WTC11 (cell line): Measurements from ENCODE around the gene ZNF217. TPM values are rescaled to one million over a fixed set of nuclear protein-coding genes. Genes with fewer than 3 reads are reported as not detected.
"Not testable (repeated sequence)": the region's sequence is repeated elsewhere in the genome, so short reads cannot be mapped to it uniquely, and the experiment has no call there.

Experiments
- ATAC-seq: fragments of 200-7000 bp; cut with Tn5 transposase; 2 replicates; pipeline ENCODE4 v1.10.0; 2021; ENCODE audit warnings: mild to moderate bottlenecking, moderate library complexity
- CTCF ChIA-PET: fragments of 300-600 bp; sonication (Branson Sonifier 250); formaldehyde crosslinking; loops from one replicate; lab custom pipeline; 2021; ENCODE audit warnings: antibody characterized with exemption; lab: Charles Lee
- POLR2A ChIA-PET: fragments of 350-600 bp; sonication (Branson Sonifier 250); formaldehyde crosslinking; loops from one replicate; lab custom pipeline; 2021; ENCODE audit warnings: antibody characterized with exemption; lab: Charles Lee
- DNase-seq: peaks from one replicate; pipeline ENCODE4 v3.0.0; 2021; ENCODE audit warnings: low spot score
- H3K27ac Mint-ChIP-seq: 2 replicates; pipeline ENCODE4 v1.8.0; 2021; ENCODE audit warnings: mixed read lengths
- H3K27me3 Mint-ChIP-seq: 2 replicates; pipeline ENCODE4 v1.8.0; 2021; ENCODE audit warnings: low read depth, mild to moderate bottlenecking, moderate library complexity, mixed read lengths
- H3K36me3 Mint-ChIP-seq: 2 replicates; pipeline ENCODE4 v1.8.0; 2021; ENCODE audit warnings: mixed read lengths
- H3K4me1 Mint-ChIP-seq: 2 replicates; pipeline ENCODE4 v1.8.0; 2022; ENCODE audit warnings: mixed read lengths
- H3K4me3 Mint-ChIP-seq: 2 replicates; pipeline ENCODE4 v1.8.0; 2021; ENCODE audit warnings: mild to moderate bottlenecking, moderate library complexity, mixed read lengths
- H3K9me3 Mint-ChIP-seq: 2 replicates; pipeline ENCODE4 v1.8.0; 2021; ENCODE audit warnings: mixed read lengths
- ATF1 ChIP-seq: sonication (generic); formaldehyde crosslinking; IDR thresholded peaks from 2 replicates; pipeline ENCODE4 v1.8.1; 2023; ENCODE audit warnings: mild to moderate bottlenecking, moderate library complexity, missing genetic modification reagents
- GABPB1 ChIP-seq: sonication (generic); formaldehyde crosslinking; IDR thresholded peaks from 2 replicates; pipeline ENCODE4 v1.8.1; 2023; ENCODE audit warnings: mild to moderate bottlenecking, missing genetic modification reagents
- HMGA2 ChIP-seq: fragments of 250-450 bp; sonication (Bioruptor Pico); IDR thresholded peaks from 2 replicates; pipeline ENCODE4 v1.4.0; 2021; ENCODE audit warnings: mild to moderate bottlenecking, moderate library complexity
- MYBL2 ChIP-seq: sonication (generic); formaldehyde crosslinking; IDR thresholded peaks from 2 replicates; pipeline ENCODE4 v1.8.1; 2023; ENCODE audit warnings: mild to moderate bottlenecking, moderate library complexity, missing genetic modification reagents
- PRRX2 ChIP-seq: fragments of 250-450 bp; sonication (Bioruptor Pico); IDR thresholded peaks from 2 replicates; pipeline ENCODE4 v1.8.0; 2021; ENCODE audit warnings: mild to moderate bottlenecking
- SMAD3 ChIP-seq: sonication (generic); formaldehyde crosslinking; IDR thresholded peaks from 2 replicates; pipeline ENCODE4 v1.8.0; 2022; ENCODE audit warnings: missing genetic modification reagents, mild to moderate bottlenecking, borderline replicate concordance
- ZBTB21 ChIP-seq: sonication (generic); formaldehyde crosslinking; IDR thresholded peaks from 2 replicates; pipeline ENCODE4 v1.8.1; 2023; ENCODE audit warnings: mild to moderate bottlenecking, missing genetic modification reagents, borderline replicate concordance
- ZNF121 ChIP-seq: sonication (generic); formaldehyde crosslinking; IDR thresholded peaks from 2 replicates; pipeline ENCODE4 v1.8.0; 2023; ENCODE audit warnings: missing genetic modification reagents
- ZNF219 ChIP-seq: sonication (generic); formaldehyde crosslinking; IDR thresholded peaks from 2 replicates; pipeline ENCODE4 v1.8.0; 2023; ENCODE audit warnings: missing genetic modification reagents, mild to moderate bottlenecking, borderline replicate concordance
- ZNF263 ChIP-seq: sonication (generic); formaldehyde crosslinking; IDR thresholded peaks from 2 replicates; pipeline ENCODE4 v1.8.1; 2022; ENCODE audit warnings: low read depth, mild to moderate bottlenecking, moderate library complexity, missing genetic modification reagents
- ZNF396 ChIP-seq: fragments of 250-450 bp; sonication (Bioruptor Pico); IDR thresholded peaks from 2 replicates; pipeline ENCODE4 v1.8.0; 2021; ENCODE audit warnings: mild to moderate bottlenecking, moderate library complexity, borderline replicate concordance
- total RNA-seq: library from RNA; stranded (reverse); gene quantifications from 3 replicates; pipeline ENCODE4 v1.2.3, GENCODE V29; 2021
- TF ChIP-seq, protein P1 (sequence below): sonication (generic); formaldehyde crosslinking; IDR thresholded peaks from 2 replicates; pipeline ENCODE4 v1.8.0; 2022; ENCODE audit warnings: mild to moderate bottlenecking, missing genetic modification reagents
- TF ChIP-seq, protein P2 (sequence below): sonication (generic); formaldehyde crosslinking; IDR thresholded peaks from 2 replicates; pipeline ENCODE4 v1.8.0; 2022; ENCODE audit warnings: mild to moderate bottlenecking, missing genetic modification reagents
- TF ChIP-seq, protein P3 (sequence below): fragments of 200-600 bp; IDR thresholded peaks from 2 replicates; pipeline ENCODE4 v1.8.0; 2022; ENCODE audit warnings: antibody characterized with exemption
- TF ChIP-seq, protein P4 (sequence below): sonication (generic); formaldehyde crosslinking; IDR thresholded peaks from 2 replicates; pipeline ENCODE4 v1.8.0; 2022; ENCODE audit warnings: missing genetic modification reagents

Gene ZNF217
- total RNA-seq, 1 experiment from 2014 or later, result 75.6 TPM

DNA sequence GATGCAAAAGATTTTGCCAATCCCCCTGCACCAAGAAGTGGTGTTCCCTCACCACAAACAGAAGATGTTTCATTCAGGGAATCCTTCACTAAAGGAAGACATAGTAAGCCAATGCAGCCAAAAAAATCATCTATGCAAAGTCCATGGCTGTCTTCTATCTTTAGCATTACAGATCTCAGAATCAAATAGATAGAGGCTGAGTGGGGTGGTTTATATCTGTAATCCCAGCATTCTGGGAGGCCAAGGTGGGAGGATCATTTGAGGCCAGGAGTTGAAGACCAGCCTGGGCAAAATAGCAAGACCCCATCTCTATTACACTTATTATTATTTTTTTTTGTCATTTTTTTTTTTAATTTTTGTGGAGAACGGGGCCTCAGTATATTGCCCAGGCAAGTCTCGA lies 32.9 kb upstream of the ZNF217 start:
- Mint-ChIP-seq H3K36me3 (no peaks in the 10 kb centered on the region), H3K9me3 (no peaks in the 10 kb centered on the region), H3K27ac (no peak overlapping the region), H3K4me3 (no peak overlapping the region), H3K27me3 (no peaks in the 10 kb centered on the region), H3K4me1 (peaks cover 26% of the 10 kb centered on the region)
- ChIA-PET CTCF (interaction anchor here (0.7 kb wide), 1 partner anchor 722 kb away, joined by 5 read pairs; no protein-coding TSS in a partner anchor), POLR2A (interaction anchor here (1.2 kb wide), 1 partner anchor 33 kb away, joined by 3 read pairs; no protein-coding TSS in a partner anchor)
- ATAC-seq, result no peak
- no peak for DNase-seq
- no peak for TF ChIP-seq ZBTB21 (CRISPR knock-in tag)

DNA sequence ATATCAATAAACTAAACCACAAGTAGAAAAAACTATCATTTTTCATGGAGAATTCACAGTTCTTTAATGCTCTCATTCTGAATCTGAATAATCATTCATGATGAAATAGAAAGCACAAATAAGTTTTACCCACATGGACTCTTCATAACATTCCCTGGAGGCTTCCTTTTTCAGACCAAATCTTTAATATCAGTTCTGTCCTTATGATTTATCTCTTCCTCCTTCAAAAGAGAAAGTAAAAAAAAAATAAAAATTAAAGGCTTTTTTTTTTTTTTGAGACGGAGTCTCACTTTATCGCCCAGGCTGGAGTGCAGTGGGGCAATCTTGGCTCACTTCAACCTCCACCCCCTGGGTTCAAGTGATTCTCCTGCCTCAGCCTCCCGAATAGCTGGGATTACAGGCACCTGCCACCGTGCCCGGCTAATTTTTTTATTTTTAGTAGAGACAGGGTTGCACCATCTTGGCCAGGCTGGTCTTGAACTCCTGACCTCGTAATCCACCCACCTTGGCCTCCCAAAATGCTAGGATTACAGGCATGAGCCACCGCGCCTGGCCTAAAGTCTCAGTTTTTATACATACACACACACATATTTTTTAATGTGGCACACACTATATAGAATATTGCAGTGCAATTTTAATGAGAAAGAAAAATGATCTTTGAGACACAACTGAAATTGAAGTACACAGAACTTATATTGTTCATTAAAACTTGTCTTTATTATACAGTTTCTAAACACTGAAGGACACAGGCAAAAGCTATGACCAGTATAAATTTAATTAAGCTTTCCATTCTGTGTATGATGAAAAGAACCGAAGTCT lies 31.9 kb upstream of the ZNF217 start:
- H3K27me3 Mint-ChIP-seq, result no peaks in the 10 kb centered on the region
- H3K36me3 Mint-ChIP-seq, result no peaks in the 10 kb centered on the region
- no peak for TF ChIP-seq ZNF396 (CRISPR knock-in tag)
- TF ChIP-seq, all 79 proteins: peak for 0
- no peak overlapping the region for H3K4me3 Mint-ChIP-seq
- no peaks in the 10 kb centered on the region for H3K9me3 Mint-ChIP-seq
- H3K27ac Mint-ChIP-seq, result no peak overlapping the region
- CTCF ChIA-PET, result no interaction called here
- peaks cover 32% of the 10 kb centered on the region for H3K4me1 Mint-ChIP-seq
- DNase-seq, result no peak
- POLR2A ChIA-PET, result interaction anchor here (1.2 kb wide), 1 partner anchor 34 kb away, joined by 3 read pairs; no protein-coding TSS in a partner anchor
- no peak for ATAC-seq

DNA sequence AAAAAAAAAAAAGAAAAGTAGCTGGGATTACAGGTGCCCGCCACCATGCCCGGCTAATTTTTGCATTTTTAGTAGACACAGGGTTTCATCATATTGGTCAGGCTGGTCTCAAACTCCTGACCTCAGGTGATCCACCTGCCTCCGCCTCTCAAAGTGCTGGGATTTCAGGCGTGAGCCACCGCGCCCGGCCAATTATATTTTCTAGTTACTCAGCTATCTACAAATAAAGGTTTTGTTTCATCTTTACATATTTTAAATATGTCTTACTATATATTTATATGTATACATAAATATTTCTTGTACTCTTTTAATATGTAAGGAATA lies 31.2 kb upstream of the ZNF217 start:
- not testable (repeated sequence) for DNase-seq, H3K27ac Mint-ChIP-seq, H3K9me3 Mint-ChIP-seq, H3K27me3 Mint-ChIP-seq, H3K36me3 Mint-ChIP-seq, ATAC-seq, H3K4me3 Mint-ChIP-seq
- CTCF ChIA-PET, result interaction anchor here (2.3 kb wide), 1 partner anchor 317 kb away, joined by 4 read pairs; no protein-coding TSS in a partner anchor
- POLR2A ChIA-PET, result interaction anchor here (0.6 to 2.2 kb wide), 3 partner anchors 15 to 275 kb away, joined by 3 to 7 read pairs (median 4); no protein-coding TSS in a partner anchor
- peaks cover 32% of the 10 kb centered on the region for H3K4me1 Mint-ChIP-seq

DNA sequence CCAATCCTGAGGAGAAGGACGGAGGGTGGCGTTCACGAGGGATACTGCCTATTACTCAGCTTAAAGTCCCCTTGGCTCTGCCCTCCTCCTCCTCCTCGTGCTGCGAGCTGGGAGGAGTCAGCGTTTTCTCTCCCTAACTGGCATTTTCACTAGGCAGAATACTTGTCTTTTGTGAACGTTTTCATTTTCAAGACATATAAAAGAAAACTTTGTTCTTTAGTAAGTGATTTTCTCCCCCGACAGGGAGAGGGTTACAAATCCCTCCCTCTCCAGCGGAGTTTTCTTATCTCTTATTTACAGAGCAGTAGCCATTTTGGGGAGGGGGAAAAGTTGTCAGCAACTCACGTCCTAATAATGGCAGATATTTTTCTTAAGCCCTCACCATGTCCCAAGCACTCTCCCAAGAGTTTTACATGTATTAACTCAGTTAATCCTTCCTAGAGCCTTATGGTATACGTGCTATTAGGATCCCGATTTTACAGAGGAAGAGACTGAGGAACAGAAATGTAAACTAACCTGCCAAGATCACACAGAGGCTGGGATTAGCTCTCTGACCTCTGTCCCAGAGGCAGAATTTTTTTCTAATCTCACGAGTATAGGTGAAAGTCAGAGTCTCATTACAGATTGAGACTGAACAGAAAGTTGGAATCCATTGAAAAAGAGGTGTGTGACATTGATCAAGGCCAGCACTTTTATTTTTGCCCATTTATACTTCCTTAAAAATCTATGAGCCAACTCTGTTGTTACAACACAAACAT lies 30.0 kb upstream of the ZNF217 start:
- POLR2A ChIA-PET, result interaction anchor here (0.9 to 2.2 kb wide), 7 partner anchors 11 to 296 kb away, joined by 3 to 12 read pairs (median 4); partner anchors contain the start of gene ZNF217
- Mint-ChIP-seq H3K36me3 (no peaks in the 10 kb centered on the region), H3K9me3 (no peaks in the 10 kb centered on the region), H3K27ac (peak overlapping the region; percentile 90), H3K4me3 (peak overlapping the region; percentile 60), H3K4me1 (peaks cover 37% of the 10 kb centered on the region), H3K27me3 (no peaks in the 10 kb centered on the region)
- ATAC-seq (peak; percentile 86), DNase-seq (peak; percentile 42)
- CTCF ChIA-PET, result interaction anchor here (1.0 to 2.3 kb wide), 8 partner anchors 11 to 415 kb away, joined by 3 to 12 read pairs (median 4); no protein-coding TSS in a partner anchor
- TF ChIP-seq GABPB1 (CRISPR knock-in tag) (0 out of 2 replicates have a peak, but pooled peaks have one; percentile 16), ZNF263 (CRISPR knock-in tag) (no peak), SMAD3 (CRISPR knock-in tag) (no peak), PRRX2 (no peak)
- TF ChIP-seq, protein P1, sequence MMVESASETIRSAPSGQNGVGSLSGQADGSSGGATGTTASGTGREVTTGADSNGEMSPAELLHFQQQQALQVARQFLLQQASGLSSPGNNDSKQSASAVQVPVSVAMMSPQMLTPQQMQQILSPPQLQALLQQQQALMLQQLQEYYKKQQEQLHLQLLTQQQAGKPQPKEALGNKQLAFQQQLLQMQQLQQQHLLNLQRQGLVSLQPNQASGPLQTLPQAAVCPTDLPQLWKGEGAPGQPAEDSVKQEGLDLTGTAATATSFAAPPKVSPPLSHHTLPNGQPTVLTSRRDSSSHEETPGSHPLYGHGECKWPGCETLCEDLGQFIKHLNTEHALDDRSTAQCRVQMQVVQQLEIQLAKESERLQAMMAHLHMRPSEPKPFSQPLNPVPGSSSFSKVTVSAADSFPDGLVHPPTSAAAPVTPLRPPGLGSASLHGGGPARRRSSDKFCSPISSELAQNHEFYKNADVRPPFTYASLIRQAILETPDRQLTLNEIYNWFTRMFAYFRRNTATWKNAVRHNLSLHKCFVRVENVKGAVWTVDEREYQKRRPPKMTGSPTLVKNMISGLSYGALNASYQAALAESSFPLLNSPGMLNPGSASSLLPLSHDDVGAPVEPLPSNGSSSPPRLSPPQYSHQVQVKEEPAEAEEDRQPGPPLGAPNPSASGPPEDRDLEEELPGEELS (CRISPR knock-in tag), result 0 out of 2 replicates have a peak, but pooled peaks have one; percentile 37
- TF ChIP-seq, protein P2, sequence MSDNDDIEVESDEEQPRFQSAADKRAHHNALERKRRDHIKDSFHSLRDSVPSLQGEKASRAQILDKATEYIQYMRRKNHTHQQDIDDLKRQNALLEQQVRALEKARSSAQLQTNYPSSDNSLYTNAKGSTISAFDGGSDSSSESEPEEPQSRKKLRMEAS (CRISPR knock-in tag), result peak; percentile 37; the same call in 1 of the 2 replicates

DNA sequence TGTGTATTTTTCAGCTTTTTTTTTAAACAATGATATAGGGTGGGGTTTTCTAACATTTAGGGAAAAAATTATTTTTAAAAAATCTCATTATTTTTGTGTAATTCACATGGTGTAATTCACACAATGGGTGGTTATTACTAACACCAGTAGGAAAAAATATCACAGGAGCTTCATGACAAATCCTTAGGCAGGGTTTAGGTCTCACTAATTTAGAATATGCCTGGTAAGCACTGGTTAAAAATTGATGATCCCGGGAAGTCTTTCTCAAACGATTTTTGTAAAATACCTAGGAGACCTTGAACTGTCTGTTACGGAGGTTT lies 29.5 kb upstream of the ZNF217 start:
- Mint-ChIP-seq H3K27me3 (no peaks in the 10 kb centered on the region), H3K4me1 (peaks cover 37% of the 10 kb centered on the region), H3K27ac (peak overlapping the region; percentile 90), H3K9me3 (no peaks in the 10 kb centered on the region), H3K36me3 (no peaks in the 10 kb centered on the region), H3K4me3 (peak overlapping the region; percentile 60)
- CTCF ChIA-PET, result interaction anchor here (1.0 to 2.3 kb wide), 8 partner anchors 10 to 415 kb away, joined by 3 to 12 read pairs (median 4); no protein-coding TSS in a partner anchor
- no peak for DNase-seq
- POLR2A ChIA-PET, result interaction anchor here (0.9 to 2.2 kb wide), 6 partner anchors 13 to 296 kb away, joined by 3 to 12 read pairs (median 6); partner anchors contain the start of gene ZNF217
- no peak for ATAC-seq
- TF ChIP-seq, protein P3, sequence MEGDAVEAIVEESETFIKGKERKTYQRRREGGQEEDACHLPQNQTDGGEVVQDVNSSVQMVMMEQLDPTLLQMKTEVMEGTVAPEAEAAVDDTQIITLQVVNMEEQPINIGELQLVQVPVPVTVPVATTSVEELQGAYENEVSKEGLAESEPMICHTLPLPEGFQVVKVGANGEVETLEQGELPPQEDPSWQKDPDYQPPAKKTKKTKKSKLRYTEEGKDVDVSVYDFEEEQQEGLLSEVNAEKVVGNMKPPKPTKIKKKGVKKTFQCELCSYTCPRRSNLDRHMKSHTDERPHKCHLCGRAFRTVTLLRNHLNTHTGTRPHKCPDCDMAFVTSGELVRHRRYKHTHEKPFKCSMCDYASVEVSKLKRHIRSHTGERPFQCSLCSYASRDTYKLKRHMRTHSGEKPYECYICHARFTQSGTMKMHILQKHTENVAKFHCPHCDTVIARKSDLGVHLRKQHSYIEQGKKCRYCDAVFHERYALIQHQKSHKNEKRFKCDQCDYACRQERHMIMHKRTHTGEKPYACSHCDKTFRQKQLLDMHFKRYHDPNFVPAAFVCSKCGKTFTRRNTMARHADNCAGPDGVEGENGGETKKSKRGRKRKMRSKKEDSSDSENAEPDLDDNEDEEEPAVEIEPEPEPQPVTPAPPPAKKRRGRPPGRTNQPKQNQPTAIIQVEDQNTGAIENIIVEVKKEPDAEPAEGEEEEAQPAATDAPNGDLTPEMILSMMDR, result no peak
- TF ChIP-seq ZNF219 (CRISPR knock-in tag) (no peak), ZNF121 (CRISPR knock-in tag) (no peak), MYBL2 (CRISPR knock-in tag) (no peak), ATF1 (CRISPR knock-in tag) (no peak), SMAD3 (CRISPR knock-in tag) (no peak), HMGA2 (CRISPR knock-in tag) (no peak)
- TF ChIP-seq, protein P4, sequence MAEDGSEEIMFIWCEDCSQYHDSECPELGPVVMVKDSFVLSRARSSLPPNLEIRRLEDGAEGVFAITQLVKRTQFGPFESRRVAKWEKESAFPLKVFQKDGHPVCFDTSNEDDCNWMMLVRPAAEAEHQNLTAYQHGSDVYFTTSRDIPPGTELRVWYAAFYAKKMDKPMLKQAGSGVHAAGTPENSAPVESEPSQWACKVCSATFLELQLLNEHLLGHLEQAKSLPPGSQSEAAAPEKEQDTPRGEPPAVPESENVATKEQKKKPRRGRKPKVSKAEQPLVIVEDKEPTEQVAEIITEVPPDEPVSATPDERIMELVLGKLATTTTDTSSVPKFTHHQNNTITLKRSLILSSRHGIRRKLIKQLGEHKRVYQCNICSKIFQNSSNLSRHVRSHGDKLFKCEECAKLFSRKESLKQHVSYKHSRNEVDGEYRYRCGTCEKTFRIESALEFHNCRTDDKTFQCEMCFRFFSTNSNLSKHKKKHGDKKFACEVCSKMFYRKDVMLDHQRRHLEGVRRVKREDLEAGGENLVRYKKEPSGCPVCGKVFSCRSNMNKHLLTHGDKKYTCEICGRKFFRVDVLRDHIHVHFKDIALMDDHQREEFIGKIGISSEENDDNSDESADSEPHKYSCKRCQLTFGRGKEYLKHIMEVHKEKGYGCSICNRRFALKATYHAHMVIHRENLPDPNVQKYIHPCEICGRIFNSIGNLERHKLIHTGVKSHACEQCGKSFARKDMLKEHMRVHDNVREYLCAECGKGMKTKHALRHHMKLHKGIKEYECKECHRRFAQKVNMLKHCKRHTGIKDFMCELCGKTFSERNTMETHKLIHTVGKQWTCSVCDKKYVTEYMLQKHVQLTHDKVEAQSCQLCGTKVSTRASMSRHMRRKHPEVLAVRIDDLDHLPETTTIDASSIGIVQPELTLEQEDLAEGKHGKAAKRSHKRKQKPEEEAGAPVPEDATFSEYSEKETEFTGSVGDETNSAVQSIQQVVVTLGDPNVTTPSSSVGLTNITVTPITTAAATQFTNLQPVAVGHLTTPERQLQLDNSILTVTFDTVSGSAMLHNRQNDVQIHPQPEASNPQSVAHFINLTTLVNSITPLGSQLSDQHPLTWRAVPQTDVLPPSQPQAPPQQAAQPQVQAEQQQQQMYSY (CRISPR knock-in tag), result no peak
